Tibial nerve (tissue), 4 donors: ENCODE measurements around the gene PRM1.

Experiments used
- CTCF ChIP-seq, 5 experiments: fragments of 200-600 bp in 3 of 5; fragments of 450-650 bp in 2 of 5; sonication (generic) in 3 of 5; IDR thresholded peaks; one replicate each; pipeline ENCODE4 v1.5.1; 2016 to 2019; ENCODE audit warnings: antibody characterized with exemption in 5 of 5, mild to moderate bottlenecking in 3 of 5, moderate library complexity in 2 of 5
- EP300 ChIP-seq, 2 donors: sonication (generic); formaldehyde crosslinking; IDR thresholded peaks; one replicate each; pipeline ENCODE4 v1.6.1; 2017; ENCODE audit warnings: antibody characterized with exemption in 2 of 2, mild to moderate bottlenecking in 1 of 2

GRCh38 chr16:11249233-11250061 lies 31.7 kb downstream of the PRM1 start:
- TF ChIP-seq CTCF (IDR thresholded peaks at IDR 0.05) = no peak
- TF ChIP-seq EP300 (IDR thresholded peaks at IDR 0.05) = no peak
